Lower lobe of right lung (tissue), 2 donors: ENCODE data around the gene IL17REL. TPM values are rescaled to one million over a fixed set of nuclear protein-coding genes. Genes with fewer than 3 reads are reported as not detected.
A peak's percentile ranks its signal among the peaks of the same experiment; 100 is the strongest.

Experiments
- ATAC-seq, 2 donors: fragments of 200-7000 bp; cut with Tn5 transposase; one replicate each; pipeline ENCODE4 v1.9.1; 2020 to 2022; ENCODE audit warnings: mild to moderate bottlenecking in 2 of 2, moderate library complexity in 2 of 2
- DNase-seq: peaks from one replicate; pipeline ENCODE4 v3.0.0-alpha.2; 2020
- H3K27ac ChIP-seq: fragments of 200-600 bp; one replicate; pipeline ENCODE4 v1.8.0; 2022
- H3K27me3 ChIP-seq: fragments of 200-600 bp; one replicate; pipeline ENCODE4 v1.8.0; 2022; ENCODE audit warnings: low read depth
- H3K36me3 ChIP-seq: fragments of 200-600 bp; one replicate; pipeline ENCODE4 v1.8.0; 2022; ENCODE audit warnings: mild to moderate bottlenecking
- H3K4me1 ChIP-seq: fragments of 200-600 bp; one replicate; pipeline ENCODE4 v1.8.0; 2022
- H3K4me3 ChIP-seq: fragments of 200-600 bp; one replicate; pipeline ENCODE4 v1.8.0; 2022; ENCODE audit warnings: mild to moderate bottlenecking
- H3K9me3 ChIP-seq: fragments of 200-600 bp; one replicate; pipeline ENCODE4 v1.8.0; 2022
- CTCF ChIP-seq: fragments of 200-600 bp; IDR thresholded peaks from one replicate; pipeline ENCODE4 v1.8.0; 2022; ENCODE audit warnings: antibody characterized with exemption, mild to moderate bottlenecking
- intact Hi-C: fragments of 100-400 bp; cut with DNase I; formaldehyde crosslinking; loops from one replicate; pipeline ENCODE4 v1.11.0; 2022
- long read RNA-seq: library from polyadenylated mRNA; unstranded; transcript quantifications from one replicate; pipeline ENCODE4 v2.0.0, GENCODE V29; 2021
- total RNA-seq: library from RNA; stranded (reverse); fragmentation: NEBNext Ultra II Directional; extraction: Animal tissue kit (Norgen Biotek cat#: 25700); gene quantifications from one replicate; pipeline ENCODE4 v1.2.1, GENCODE V29; 2021
- donor health status: DM: no; HTN: yes; CAD: no; lungs with severe emphysema.

IL17REL gene
- 0.09 TPM for total RNA-seq
- long read RNA-seq = 0 reads

GRCh38 chr22:50012211-50013181, at the start of gene IL17REL:
IL17REL (minus strand) TSS chr22:50012765; CDS start chr22:50012646, 119 bp downstream.
- TF ChIP-seq CTCF = no peak
- peaks cover 81% of the 10 kb centered on the region for H3K27me3 ChIP-seq
- H3K9me3 ChIP-seq = no peaks in the 10 kb centered on the region
- H3K4me1 ChIP-seq = peaks cover 11% of the 10 kb centered on the region
- ATAC-seq (no peak), DNase-seq (no peak)
- intact Hi-C loops = no loop called here
- H3K4me3 ChIP-seq = no peak within 1 kb of the TSS
- H3K36me3 ChIP-seq = no peaks in the 10 kb centered on the region
- H3K27ac ChIP-seq = no peak within 1 kb of the TSS

- Histone ChIP-seq H3K27me3 (peaks cover 24% of the 10 kb centered on the region), H3K4me3 (no peak overlapping the region), H3K36me3 (no peaks in the 10 kb centered on the region), H3K27ac (no peak overlapping the region), H3K9me3 (no peaks in the 10 kb centered on the region), H3K4me1 (peaks cover 9% of the 10 kb centered on the region)
- TF ChIP-seq CTCF = no peak
- intact Hi-C loops = no loop called here
- ATAC-seq (no peak), DNase-seq (no peak)
Measured at GRCh38 chr22:50061824-50062355, 49.3 kb upstream of the IL17REL start.

GRCh38 chr22:50061141-50061823, 48.7 kb upstream of the IL17REL start:
- Histone ChIP-seq H3K27ac (no peak overlapping the region), H3K36me3 (no peaks in the 10 kb centered on the region), H3K9me3 (no peaks in the 10 kb centered on the region), H3K4me1 (peaks cover 9% of the 10 kb centered on the region), H3K27me3 (peaks cover 24% of the 10 kb centered on the region), H3K4me3 (no peak overlapping the region)
- no peak for TF ChIP-seq CTCF
- DNase-seq (no peak), ATAC-seq (peak; percentile 32 to 49)
- intact Hi-C loops = no loop called here

GRCh38 chr22:50060441-50061140, 48.0 kb upstream of the IL17REL start:
- Histone ChIP-seq H3K4me1 (peaks cover 9% of the 10 kb centered on the region), H3K9me3 (no peaks in the 10 kb centered on the region), H3K27me3 (peaks cover 24% of the 10 kb centered on the region), H3K27ac (no peak overlapping the region), H3K36me3 (no peaks in the 10 kb centered on the region), H3K4me3 (no peak overlapping the region)
- no peak for DNase-seq
- no peak for TF ChIP-seq CTCF
- intact Hi-C loops = no loop called here
- ATAC-seq = peak; percentile 4 to 40

GRCh38 chr22:50059881-50060262, 47.3 kb upstream of the IL17REL start:
- no peak overlapping the region for H3K4me3 ChIP-seq
- peak overlapping the region; percentile 31 for H3K27ac ChIP-seq
- intact Hi-C loops = no loop called here
- no peak for DNase-seq
- H3K9me3 ChIP-seq = no peaks in the 10 kb centered on the region
- no peak for ATAC-seq
- H3K36me3 ChIP-seq = no peaks in the 10 kb centered on the region
- peaks cover 24% of the 10 kb centered on the region for H3K27me3 ChIP-seq
- no peak for TF ChIP-seq CTCF
- H3K4me1 ChIP-seq = peaks cover 9% of the 10 kb centered on the region
